Fibroblast of lung (primary cell): ENCODE results near the gene METTL4. TPM values are rescaled to one million over a fixed set of nuclear protein-coding genes. Genes with fewer than 3 reads are reported as not detected.
A peak's percentile ranks its signal among the peaks of the same experiment; 100 is the strongest.

ENCODE experiments used
- DNase-seq, 2 donors: peaks; one replicate each; pipeline versions ENCODE4 v3.0.0 to v3.0.0-alpha.2; 2010; ENCODE audit warnings: low read depth in 2 of 2
- H2AFZ ChIP-seq: 2 replicates; pipeline ENCODE4 v1.5.1; 2012; ENCODE audit warnings: low read length, control low read depth, inconsistent platforms
- H3K27ac ChIP-seq: 2 replicates; pipeline ENCODE4 v1.5.1; 2011; ENCODE audit warnings: low read length, control low read depth; ENCODE audit not compliant: insufficient read depth
- H3K27me3 ChIP-seq: 2 replicates; pipeline ENCODE4 v1.5.1; 2011; ENCODE audit warnings: mild to moderate bottlenecking, low read length; ENCODE audit not compliant: control insufficient read depth, insufficient read depth
- H3K36me3 ChIP-seq: 2 replicates; pipeline ENCODE4 v1.5.1; 2011; ENCODE audit warnings: low read length; ENCODE audit not compliant: control insufficient read depth, insufficient read depth
- H3K4me1 ChIP-seq: 2 replicates; pipeline ENCODE4 v1.5.1; 2011; ENCODE audit warnings: low read length; ENCODE audit not compliant: control insufficient read depth, insufficient read depth; ENCODE audit errors: extremely low read depth
- H3K4me2 ChIP-seq: 2 replicates; pipeline ENCODE4 v1.5.1; 2011; ENCODE audit warnings: low read length, control low read depth; ENCODE audit not compliant: insufficient read depth; ENCODE audit errors: extremely low read depth
- H3K4me3 ChIP-seq, 4 experiments: fragments of 200-600 bp in 1 of 4; sonication (generic) in 1 of 4; replicated peaks in 1 of 4; 2 replicates each; pipeline ENCODE4 v1.5.1; 2011 to 2016; ENCODE audit warnings: low read length in 4 of 4, low read depth in 3 of 4, mild to moderate bottlenecking in 3 of 4, control low read depth in 2 of 4, inconsistent platforms in 1 of 4, mixed read lengths in 1 of 4; ENCODE audit not compliant: insufficient read depth in 1 of 4; ENCODE audit errors: control extremely low read depth in 1 of 4
- H3K79me2 ChIP-seq: 2 replicates; pipeline ENCODE4 v1.5.1; 2012; ENCODE audit warnings: mild to moderate bottlenecking, low read length, inconsistent platforms; ENCODE audit not compliant: control insufficient read depth, insufficient read depth
- H3K9ac ChIP-seq: 2 replicates; pipeline ENCODE4 v1.5.1; 2011; ENCODE audit warnings: mild to moderate bottlenecking, low read length, control low read depth; ENCODE audit not compliant: insufficient read depth
- H3K9me3 ChIP-seq: 2 replicates; pipeline ENCODE4 v1.5.1; 2012; ENCODE audit warnings: low read depth, low read length; ENCODE audit not compliant: control insufficient read depth, insufficient read depth
- H4K20me1 ChIP-seq: 2 replicates; pipeline ENCODE4 v1.5.1; 2011; ENCODE audit warnings: low read length; ENCODE audit not compliant: control insufficient read depth, insufficient read depth; ENCODE audit errors: extremely low read depth
- CTCF ChIP-seq, 2 donors: IDR thresholded peaks in 1 of 2; conservative IDR thresholded peaks in 1 of 2; 1 replicate in 1 of 2; 2 replicates in 1 of 2; pipeline ENCODE4 v1.5.1; 2011 to 2012; ENCODE audit warnings: low read length in 2 of 2, control low read depth in 1 of 2, inconsistent platforms in 1 of 2, low read depth in 1 of 2, mild to moderate bottlenecking in 1 of 2
- EZH2 ChIP-seq: IDR thresholded peaks from 2 replicates; pipeline ENCODE4 v1.5.1; 2012; ENCODE audit warnings: low read length, control low read depth, mild to moderate bottlenecking; ENCODE audit errors: missing control alignments
- polyA plus RNA-seq, 2 donors: library from polyadenylated mRNA; depleted of rRNA in 1 of 2; stranded (reverse) in 1 of 2; unstranded in 1 of 2; fragments of >200 nt; gene quantifications; 2 replicates each; pipeline ENCODE4 v1.2.1, GENCODE V29; 2011 to 2012; ENCODE audit warnings: missing spikeins in 1 of 2
- total RNA-seq: library from RNA; depleted of rRNA; stranded (reverse); fragments of >200 nt; gene quantifications from 2 replicates; pipeline ENCODE4 v1.2.1, GENCODE V29; 2014

The METTL4 gene
- total and polyA plus RNA-seq, 2 donors (not counting 1 experiment from before 2014, with no cell fraction given) = 8.0 to 12.2 TPM

GRCh38 chr18:2590303-2590702, 19.0 kb upstream of the METTL4 start:
- Histone ChIP-seq H4K20me1 (no peaks in the 10 kb centered on the region), H3K79me2 (no peaks in the 10 kb centered on the region), H3K9ac (no peak overlapping the region), H3K36me3 (peaks cover 2% of the 10 kb centered on the region), H3K27ac (no peak overlapping the region), H3K4me1 (peaks cover 3% of the 10 kb centered on the region), H3K9me3 (no peaks in the 10 kb centered on the region), H3K4me2 (no peak overlapping the region), H3K4me3 (no peak overlapping the region), H3K27me3 (no peaks in the 10 kb centered on the region), H2AFZ (peak overlapping the region; percentile 79)
- no peak for DNase-seq
- TF ChIP-seq EZH2 (no peak), CTCF (conservative IDR thresholded peaks at IDR 0.05 in 1 of 2, IDR thresholded peaks at IDR 0.05 in 1 of 2; ENCODE audit: low read depth in 1 of 2, low read length in 2 of 2) (no peak)

- TF ChIP-seq EZH2 (no peak), CTCF (conservative IDR thresholded peaks at IDR 0.05 in 1 of 2, IDR thresholded peaks at IDR 0.05 in 1 of 2; ENCODE audit: low read depth in 1 of 2, low read length in 2 of 2) (no peak)
- no peak overlapping the region for H3K27ac ChIP-seq
- DNase-seq = peak in 1 of 2 donors; percentile 22
These were observed 18.2 kb upstream of the METTL4 start for GRCh38 chr18:2589345-2590068.

GRCh38 chr18:2588666-2589344, 17.5 kb upstream of the METTL4 start:
- Histone ChIP-seq H3K9ac (no peak overlapping the region), H2AFZ (peak overlapping the region; percentile 23), H3K36me3 (peaks cover 2% of the 10 kb centered on the region)

More at GRCh38 chr18:2589345-2590068, 18.2 kb upstream of the METTL4 start:
- no peaks in the 10 kb centered on the region for H3K27me3 ChIP-seq
- no peaks in the 10 kb centered on the region for H3K79me2 ChIP-seq
- H4K20me1 ChIP-seq = no peaks in the 10 kb centered on the region
- H3K9ac ChIP-seq = no peak overlapping the region
- peak overlapping the region; percentile 79 for H2AFZ ChIP-seq
- H3K9me3 ChIP-seq = no peaks in the 10 kb centered on the region
- peaks cover 2% of the 10 kb centered on the region for H3K36me3 ChIP-seq
- no peak overlapping the region for H3K4me2 ChIP-seq
- no peak overlapping the region for H3K4me3 ChIP-seq
- H3K4me1 ChIP-seq = peaks cover 3% of the 10 kb centered on the region

More at GRCh38 chr18:2588666-2589344, 17.5 kb upstream of the METTL4 start:
- H3K4me2 ChIP-seq = no peak overlapping the region
- H3K9me3 ChIP-seq = no peaks in the 10 kb centered on the region
- DNase-seq = no peak
- no peak overlapping the region for H3K4me3 ChIP-seq
- no peaks in the 10 kb centered on the region for H3K79me2 ChIP-seq
- no peak overlapping the region for H3K27ac ChIP-seq
- TF ChIP-seq EZH2 = no peak
- TF ChIP-seq CTCF (conservative IDR thresholded peaks at IDR 0.05 in 1 of 2, IDR thresholded peaks at IDR 0.05 in 1 of 2; ENCODE audit: low read depth in 1 of 2, low read length in 2 of 2) = no peak
- no peaks in the 10 kb centered on the region for H4K20me1 ChIP-seq
- H3K4me1 ChIP-seq = peaks cover 3% of the 10 kb centered on the region
- H3K27me3 ChIP-seq = no peaks in the 10 kb centered on the region
